ENCODE data around the gene SERPINA4. TPM values are rescaled to one million over a fixed set of nuclear protein-coding genes. Genes with fewer than 3 reads are reported as not detected.

SERPINA4 gene
- total and polyA plus RNA-seq, 2 of the 8 experiments (the other 6 are each of a cell fraction or from before 2014, with no cell fraction given): not detected

DNA sequence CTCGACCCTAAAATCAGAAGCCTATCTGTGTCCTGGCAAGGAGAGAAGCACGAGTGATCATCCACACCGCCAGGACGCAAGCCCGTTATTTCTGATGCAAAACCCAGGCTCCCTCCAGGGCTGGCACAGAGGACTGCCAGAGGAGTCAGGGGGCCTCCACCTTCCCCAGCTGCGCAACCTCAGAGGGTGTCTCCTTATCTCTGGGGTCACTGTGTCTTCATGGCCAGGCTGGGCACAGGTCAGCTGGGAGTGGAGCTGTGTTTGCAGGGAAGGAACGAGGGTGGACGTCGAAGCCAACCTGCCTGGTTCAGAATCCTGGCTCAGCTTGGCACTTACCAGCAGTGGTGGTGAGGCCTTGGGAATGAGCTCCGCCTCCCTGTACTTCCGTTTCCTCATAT, 38.9 kb downstream of the SERPINA4 start:
- 0 out of 2 replicates have a peak overlapping the region, but pooled peaks have one; percentile 13 for H2BK20ac ChIP-seq (ENCODE audit: low read length)
- no peak overlapping the region for H2AFZ ChIP-seq (ENCODE audit: low read length)
- TF ChIP-seq CBX8 (IDR thresholded peaks at IDR 0.05; ENCODE audit: borderline replicate concordance, low read depth, low read length) (no peak), KDM5A (IDR thresholded peaks at IDR 0.05; ENCODE audit: low read length) (no peak), ASH2L (IDR thresholded peaks at IDR 0.05; ENCODE audit: low read length) (no peak)
- TF ChIP-seq, protein P1, sequence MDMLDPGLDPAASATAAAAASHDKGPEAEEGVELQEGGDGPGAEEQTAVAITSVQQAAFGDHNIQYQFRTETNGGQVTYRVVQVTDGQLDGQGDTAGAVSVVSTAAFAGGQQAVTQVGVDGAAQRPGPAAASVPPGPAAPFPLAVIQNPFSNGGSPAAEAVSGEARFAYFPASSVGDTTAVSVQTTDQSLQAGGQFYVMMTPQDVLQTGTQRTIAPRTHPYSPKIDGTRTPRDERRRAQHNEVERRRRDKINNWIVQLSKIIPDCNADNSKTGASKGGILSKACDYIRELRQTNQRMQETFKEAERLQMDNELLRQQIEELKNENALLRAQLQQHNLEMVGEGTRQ (IDR thresholded peaks at IDR 0.05; ENCODE audit: low read length): no peak
- no peak overlapping the region for H3K18ac ChIP-seq (ENCODE audit: extremely low read depth, low read length)
- no peak overlapping the region for H4K8ac ChIP-seq (ENCODE audit: extremely low read depth, insufficient read depth, low read length)
- H2BK12ac ChIP-seq (ENCODE audit: low read depth, low read length): 0 out of 2 replicates have a peak overlapping the region, but pooled peaks have one; percentile 14
- H3K79me2 ChIP-seq (ENCODE audit: control insufficient read depth in 1 of 2, insufficient read depth in 2 of 2, low read length in 2 of 2): no peaks in the 10 kb centered on the region
- no peaks in the 10 kb centered on the region for H3K27me3 ChIP-seq (replicated peaks in 1 of 4; ENCODE audit: control insufficient read depth in 3 of 4, extremely low read depth in 1 of 4, insufficient read depth in 3 of 4, low read length in 3 of 4)
- CTCF ChIA-PET (ENCODE audit: partially characterized antibody): interaction anchor here (0.8 to 2.4 kb wide), 7 partner anchors 15 to 815 kb away, joined by 3 to 13 read pairs (median 4); no protein-coding TSS in a partner anchor
- no peaks in the 10 kb centered on the region for H3K9me3 ChIP-seq (ENCODE audit: insufficient read depth in 2 of 2, low read depth in 1 of 2, low read length in 1 of 2)
- FAIRE-seq: no peak
- no peaks in the 10 kb centered on the region for H3K36me3 ChIP-seq (ENCODE audit: control insufficient read depth in 2 of 4, insufficient read depth in 4 of 4, low read length in 3 of 4)
- no peak overlapping the region for H4K5ac ChIP-seq (ENCODE audit: insufficient read length, low read depth, low read length)
- no peaks in the 10 kb centered on the region for H4K20me1 ChIP-seq (replicated peaks in 1 of 2; ENCODE audit: control insufficient read depth in 1 of 2, insufficient read depth in 2 of 2, low read length in 2 of 2)
- no peak overlapping the region for H3K4me2 ChIP-seq (ENCODE audit: insufficient read depth in 1 of 2, low read depth in 2 of 2, low read length in 2 of 2)
- 91% methylated on average over 9 of the region's 11 CpGs; no CpG with 5 or more reads in 1 of the 2 experiments for WGBS, 2 experiments (ENCODE audit: extremely low coverage in 1 of 2, insufficient coverage in 1 of 2, insufficient read length in 1 of 2, insufficient replicate concordance in 2 of 2, low coverage in 1 of 2, low lambda C conversion rate in 2 of 2, missing lambda C conversion rate in 1 of 2)
- H3K4me3 ChIP-seq (ENCODE audit: extremely low read depth in 1 of 4, insufficient read depth in 2 of 4, low read depth in 3 of 4, low read length in 4 of 4): no peak overlapping the region
- no peak overlapping the region for H3K14ac ChIP-seq (ENCODE audit: insufficient read length)
- POLR2A ChIA-PET (ENCODE audit: partially characterized antibody): no interaction called here
- no peak for DNase-seq (ENCODE audit: low read depth in 1 of 2, low spot score in 2 of 2)
- H3K23ac ChIP-seq (ENCODE audit: insufficient read length): no peak overlapping the region
- peaks cover 0 to 7% (median 4%) of the 10 kb centered on the region in 4 experiments; a peak in 5 of 7 replicates for H3K4me1 ChIP-seq (replicated peaks in 1 of 4; ENCODE audit: control insufficient read depth in 3 of 4, insufficient read depth in 4 of 4, low read length in 3 of 4)
- peak overlapping the region; percentile 39; the same call in 1 of the 2 replicates for H2AK5ac ChIP-seq (ENCODE audit: low read depth, low read length)
- H3K4ac ChIP-seq (replicated peaks; ENCODE audit: insufficient read length, low read depth, low read length): no peak overlapping the region
- no peaks in the 10 kb centered on the region; the same call in 1 of the 2 replicates for H3K23me2 ChIP-seq (ENCODE audit: low read depth, low read length)
- no peak overlapping the region for H4K91ac ChIP-seq (replicated peaks; ENCODE audit: insufficient read length, low read length)
- H2BK120ac ChIP-seq (replicated peaks; ENCODE audit: low read depth, low read length): no peak overlapping the region
- no peak overlapping the region for H3K56ac ChIP-seq (replicated peaks; ENCODE audit: insufficient read length, low read depth, low read length)
- 0 out of 2 replicates have a peak overlapping the region, but pooled peaks have one; percentile 61 for H2BK15ac ChIP-seq (ENCODE audit: low read length)
- no peak overlapping the region for H2BK5ac ChIP-seq (ENCODE audit: low read depth, low read length)
- no peak overlapping the region for H3K9ac ChIP-seq (replicated peaks in 1 of 4; ENCODE audit: extremely low read depth in 1 of 4, low read depth in 3 of 4, low read length in 3 of 4)
- H3K27ac ChIP-seq (ENCODE audit: low read depth, low read length): no peak overlapping the region
- H3K79me1 ChIP-seq (ENCODE audit: low read depth, low read length): no peaks in the 10 kb centered on the region

Measured in H1 (cell line).